Measurements from ENCODE around the gene TEX14.

- TF ChIP-seq CTCF (IDR thresholded peaks at IDR 0.05) (no peak), ZFX (IDR thresholded peaks at IDR 0.05; ENCODE audit: borderline replicate concordance) (no peak)
These were observed 7.9 kb upstream of the TEX14 start for GRCh38 chr17:58699771-58700170.

Measured in 22Rv1 (cell line).